HG03159 (cell line): ENCODE data around the gene PCDHA3.
"Not testable (repeated sequence)": the region's sequence is repeated elsewhere in the genome, so short reads cannot be mapped to it uniquely, and the experiment has no call there.

Experiments used
- ATAC-seq: cut with Tn5 transposase; IDR thresholded peaks from one replicate; pipeline ENCODE4 v1.9.1; 2021; ENCODE audit warnings: mild to moderate bottlenecking, moderate library complexity; ENCODE audit not compliant: unreplicated experiment

The PCDHA3 gene

GRCh38 chr5:140800816-140801493 is at the start of gene PCDHA3:
Gene PCDHA3 (plus strand): TSS chr5:140801057.
- ATAC-seq = no peak

GRCh38 chr5:140753561-140753960 is 47.3 kb upstream of the PCDHA3 start:
- no peak for ATAC-seq

GRCh38 chr5:140764177-140764973 is 36.5 kb upstream of the PCDHA3 start:
- no peak for ATAC-seq

DNA sequence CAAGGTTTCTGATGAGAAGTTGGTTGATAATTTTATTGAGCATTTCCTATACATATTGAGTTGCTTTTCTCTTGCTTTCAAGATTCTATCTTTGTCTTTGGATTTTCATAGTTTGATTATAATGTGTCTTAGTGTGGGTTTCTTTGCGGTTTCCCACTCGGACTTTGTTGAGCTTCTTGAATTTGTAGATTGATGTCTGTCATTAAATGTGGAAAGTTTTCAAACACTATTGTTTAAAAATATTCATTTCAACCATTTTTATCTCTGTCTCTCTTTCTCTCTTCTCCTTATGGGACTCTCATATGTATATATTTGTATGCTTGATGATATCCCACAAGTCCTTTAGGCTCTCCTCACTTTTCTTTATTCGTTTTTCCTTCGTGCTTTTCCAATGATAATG is 33.4 kb upstream of the PCDHA3 start:
- ATAC-seq = no peak

GRCh38 chr5:140780512-140780911 is 20.3 kb upstream of the PCDHA3 start:
- no peak for ATAC-seq

GRCh38 chr5:140785905-140786686 is 14.8 kb upstream of the PCDHA3 start, which contains the start of gene PCDHA1:
Gene PCDHA1 (plus strand): TSS chr5:140786140.
- ATAC-seq = no peak

DNA sequence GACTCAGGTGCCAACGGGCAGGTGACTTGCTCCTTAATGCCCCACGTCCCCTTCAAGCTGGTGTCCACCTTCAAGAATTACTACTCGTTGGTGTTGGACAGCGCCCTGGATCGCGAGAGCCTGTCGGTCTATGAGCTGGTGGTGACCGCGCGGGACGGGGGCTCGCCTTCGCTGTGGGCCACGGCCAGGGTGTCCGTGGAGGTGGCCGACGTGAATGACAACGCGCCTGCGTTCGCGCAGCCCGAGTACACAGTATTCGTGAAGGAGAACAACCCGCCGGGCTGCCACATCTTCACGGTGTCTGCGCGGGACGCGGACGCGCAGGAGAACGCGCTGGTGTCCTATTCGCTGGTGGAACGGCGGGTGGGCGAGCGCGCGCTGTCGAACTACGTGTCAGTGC is 13.4 kb upstream of the PCDHA3 start:
- not testable (repeated sequence) for ATAC-seq

- not testable (repeated sequence) for ATAC-seq
Observed at GRCh38 chr5:140787849-140788504, 12.9 kb upstream of the PCDHA3 start.

- ATAC-seq = no peak
Observed at GRCh38 chr5:140791089-140791488, 9.8 kb upstream of the PCDHA3 start.

GRCh38 chr5:140794595-140795258 is 6.1 kb upstream of the PCDHA3 start, which contains the start of gene PCDHA2:
Gene PCDHA2 (plus strand): TSS chr5:140794852.
- no peak for ATAC-seq

- no peak for ATAC-seq
Observed at GRCh38 chr5:140795259-140795641, 5.6 kb upstream of the PCDHA3 start.

GRCh38 chr5:140796072-140796717 is 4.7 kb upstream of the PCDHA3 start:
- not testable (repeated sequence) for ATAC-seq

- no peak for ATAC-seq
Observed at GRCh38 chr5:140796718-140797095, 4.2 kb upstream of the PCDHA3 start.

DNA sequence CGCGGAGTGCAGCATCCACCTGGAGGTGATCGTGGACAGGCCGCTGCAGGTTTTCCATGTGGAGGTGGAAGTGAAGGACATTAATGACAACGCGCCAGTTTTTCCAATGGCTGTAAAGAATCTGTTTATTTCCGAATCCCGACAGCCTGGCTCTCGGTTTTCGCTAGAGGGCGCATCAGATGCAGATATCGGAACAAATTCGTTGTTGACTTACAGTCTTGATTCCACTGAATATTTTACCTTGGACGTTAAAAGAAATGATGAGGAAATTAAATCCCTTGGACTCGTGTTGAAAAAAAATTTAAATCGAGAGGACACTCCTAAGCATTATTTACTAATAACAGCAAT is 611 bp downstream of the PCDHA3 start:
- no peak for ATAC-seq

DNA sequence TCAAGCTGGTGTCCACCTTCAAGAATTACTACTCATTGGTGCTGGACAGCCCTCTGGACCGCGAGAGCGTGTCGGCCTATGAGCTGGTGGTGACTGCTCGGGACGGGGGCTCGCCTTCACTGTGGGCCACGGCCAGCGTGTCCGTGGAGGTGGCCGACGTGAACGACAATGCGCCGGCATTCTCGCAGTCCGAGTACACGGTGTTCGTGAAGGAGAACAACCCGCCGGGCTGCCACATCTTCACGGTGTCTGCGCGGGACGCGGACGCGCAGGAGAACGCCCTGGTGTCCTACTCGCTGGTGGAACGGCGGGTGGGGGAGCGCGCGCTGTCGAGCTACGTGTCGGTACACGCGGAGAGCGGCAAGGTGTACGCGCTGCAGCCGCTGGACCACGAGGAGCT is 1.5 kb downstream of the PCDHA3 start:
- not testable (repeated sequence) for ATAC-seq

GRCh38 chr5:140802781-140803271 is 2.0 kb downstream of the PCDHA3 start:
- ATAC-seq = no peak

DNA sequence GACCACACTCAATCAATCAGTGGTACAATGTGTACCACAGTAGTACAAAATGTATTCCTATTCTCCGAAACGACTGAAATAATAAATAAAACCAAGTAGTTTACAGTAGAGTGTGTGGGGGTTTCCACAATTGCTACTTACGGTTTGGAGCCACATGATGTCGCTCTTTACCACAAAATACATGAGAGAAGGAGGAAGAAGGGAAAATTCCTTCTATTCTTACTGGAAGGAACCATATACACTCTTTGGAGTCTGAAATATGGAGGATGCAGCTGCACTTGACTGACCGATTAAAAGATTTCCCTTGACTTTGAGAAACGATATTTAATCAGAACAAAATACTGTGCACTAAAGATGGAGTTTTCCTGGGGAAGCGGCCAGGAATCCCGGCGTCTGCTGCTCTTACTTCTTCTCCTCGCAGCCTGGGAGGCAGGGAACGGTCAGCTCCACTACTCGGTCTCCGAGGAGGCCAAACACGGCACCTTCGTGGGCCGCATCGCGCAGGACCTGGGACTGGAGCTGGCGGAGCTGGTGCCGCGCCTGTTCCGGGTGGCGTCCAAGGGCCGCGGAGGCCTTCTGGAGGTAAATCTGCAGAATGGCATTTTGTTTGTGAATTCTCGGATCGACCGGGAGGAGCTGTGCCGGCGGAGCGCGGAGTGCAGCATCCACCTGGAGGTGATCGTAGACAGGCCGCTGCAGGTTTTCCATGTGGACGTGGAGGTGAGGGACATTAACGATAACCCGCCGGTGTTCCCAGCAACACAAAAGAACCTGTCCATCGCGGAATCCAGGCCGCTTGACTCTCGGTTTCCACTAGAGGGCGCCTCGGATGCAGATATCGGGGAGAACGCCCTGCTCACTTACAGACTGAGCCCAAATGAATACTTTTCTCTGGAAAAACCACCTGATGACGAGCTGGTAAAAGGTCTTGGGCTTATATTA is 6.2 kb downstream of the PCDHA3 start, which contains the start of gene PCDHA4:
Gene PCDHA4, plus strand, starts transcription at position 235 of the 942 bp plus-strand sequence.
- ATAC-seq = no peak

DNA sequence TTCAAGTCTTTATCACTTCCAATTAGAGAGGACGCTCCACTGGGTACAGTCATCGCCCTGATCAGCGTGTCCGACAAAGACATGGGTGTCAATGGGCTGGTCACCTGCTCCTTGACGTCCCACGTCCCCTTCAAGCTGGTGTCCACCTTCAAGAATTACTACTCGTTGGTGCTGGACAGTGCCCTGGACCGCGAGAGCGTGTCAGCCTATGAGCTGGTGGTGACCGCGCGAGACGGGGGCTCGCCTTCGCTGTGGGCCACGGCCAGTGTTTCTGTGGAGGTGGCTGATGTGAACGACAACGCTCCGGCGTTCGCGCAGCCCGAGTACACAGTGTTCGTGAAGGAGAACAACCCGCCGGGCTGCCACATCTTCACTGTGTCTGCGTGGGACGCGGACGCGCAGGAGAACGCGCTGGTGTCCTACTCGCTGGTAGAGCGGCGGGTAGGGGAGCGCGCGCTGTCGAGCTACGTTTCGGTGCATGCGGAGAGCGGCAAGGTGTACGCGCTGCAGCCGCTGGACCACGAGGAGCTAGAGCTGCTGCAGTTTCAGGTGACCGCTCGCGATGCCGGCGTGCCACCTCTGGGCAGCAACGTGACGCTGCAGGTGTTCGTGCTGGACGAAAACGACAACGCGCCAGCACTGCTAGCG is 7.5 kb downstream of the PCDHA3 start:
- not testable (repeated sequence) for ATAC-seq
